DND-41 (cell line): ENCODE results near the gene CTTNBP2NL.

Source experiments
- EZH2 ChIP-seq: IDR thresholded peaks from 3 replicates; pipeline ENCODE4 v1.6.1; 2012; ENCODE audit warnings: borderline replicate concordance, low read depth, mild to moderate bottlenecking, moderate library complexity, low read length, inconsistent platforms; ENCODE audit not compliant: severe bottlenecking
- TF ChIP-seq, protein P1 (sequence below): IDR thresholded peaks from 2 replicates; pipeline ENCODE4 v1.5.1; 2012; ENCODE audit warnings: borderline replicate concordance, low read length, moderate library complexity, mild to moderate bottlenecking; ENCODE audit not compliant: poor library complexity, severe bottlenecking; ENCODE audit errors: extremely low read depth

GRCh38 chr1:112358798-112359408, 37.1 kb upstream of the CTTNBP2NL start:
- TF ChIP-seq, protein P1, sequence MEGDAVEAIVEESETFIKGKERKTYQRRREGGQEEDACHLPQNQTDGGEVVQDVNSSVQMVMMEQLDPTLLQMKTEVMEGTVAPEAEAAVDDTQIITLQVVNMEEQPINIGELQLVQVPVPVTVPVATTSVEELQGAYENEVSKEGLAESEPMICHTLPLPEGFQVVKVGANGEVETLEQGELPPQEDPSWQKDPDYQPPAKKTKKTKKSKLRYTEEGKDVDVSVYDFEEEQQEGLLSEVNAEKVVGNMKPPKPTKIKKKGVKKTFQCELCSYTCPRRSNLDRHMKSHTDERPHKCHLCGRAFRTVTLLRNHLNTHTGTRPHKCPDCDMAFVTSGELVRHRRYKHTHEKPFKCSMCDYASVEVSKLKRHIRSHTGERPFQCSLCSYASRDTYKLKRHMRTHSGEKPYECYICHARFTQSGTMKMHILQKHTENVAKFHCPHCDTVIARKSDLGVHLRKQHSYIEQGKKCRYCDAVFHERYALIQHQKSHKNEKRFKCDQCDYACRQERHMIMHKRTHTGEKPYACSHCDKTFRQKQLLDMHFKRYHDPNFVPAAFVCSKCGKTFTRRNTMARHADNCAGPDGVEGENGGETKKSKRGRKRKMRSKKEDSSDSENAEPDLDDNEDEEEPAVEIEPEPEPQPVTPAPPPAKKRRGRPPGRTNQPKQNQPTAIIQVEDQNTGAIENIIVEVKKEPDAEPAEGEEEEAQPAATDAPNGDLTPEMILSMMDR, result peak; percentile 77
- TF ChIP-seq EZH2, result no peak
